Transverse colon (tissue), 4 donors: ENCODE measurements around the gene CAND2.

ENCODE experiments used
- CTCF ChIP-seq, 5 experiments: fragments of 200-600 bp in 3 of 5; fragments of 450-650 bp in 2 of 5; sonication (generic) in 3 of 5; IDR thresholded peaks; 1 replicate in 2 of 5; 2 replicates in 3 of 5; pipeline ENCODE4 v1.5.1; 2016 to 2017; ENCODE audit warnings: antibody characterized with exemption in 5 of 5, inconsistent platforms in 3 of 5, mild to moderate bottlenecking in 2 of 5, moderate library complexity in 1 of 5
- EP300 ChIP-seq: sonication (generic); formaldehyde crosslinking; IDR thresholded peaks from one replicate; pipeline ENCODE4 v1.6.1; 2017; ENCODE audit warnings: antibody characterized with exemption, low read depth
- POLR2A ChIP-seq: fragments of 450-650 bp; IDR thresholded peaks from one replicate; pipeline ENCODE4 v1.6.1; 2016; ENCODE audit warnings: antibody characterized with exemption, mild to moderate bottlenecking, moderate library complexity
- POLR2AphosphoS5 ChIP-seq, 3 donors: sonication (generic); formaldehyde crosslinking; IDR thresholded peaks; one replicate each; pipeline ENCODE4 v1.6.1; 2016; ENCODE audit warnings: antibody characterized with exemption in 3 of 3

GRCh38 chr3:12845811-12846210 is 49.3 kb downstream of the CAND2 start:
- no peak for TF ChIP-seq POLR2A
- no peak for TF ChIP-seq CTCF (IDR thresholded peaks at IDR 0.05)
- TF ChIP-seq EP300, result no peak
- TF ChIP-seq POLR2AphosphoS5 (IDR thresholded peaks at IDR 0.05), result no peak
